Ramos (cell line): Measurements from ENCODE around the gene C19orf67.

ENCODE experiments used
- in situ Hi-C: fragments of 300-500 bp; cut with MboI; formaldehyde crosslinking; loops from one replicate; pipeline ENCODE4 v1.14.3; 2022; ENCODE audit warnings: low sequenced_read_pairs; ENCODE audit not compliant: unreplicated experiment

The C19orf67 gene

DNA sequence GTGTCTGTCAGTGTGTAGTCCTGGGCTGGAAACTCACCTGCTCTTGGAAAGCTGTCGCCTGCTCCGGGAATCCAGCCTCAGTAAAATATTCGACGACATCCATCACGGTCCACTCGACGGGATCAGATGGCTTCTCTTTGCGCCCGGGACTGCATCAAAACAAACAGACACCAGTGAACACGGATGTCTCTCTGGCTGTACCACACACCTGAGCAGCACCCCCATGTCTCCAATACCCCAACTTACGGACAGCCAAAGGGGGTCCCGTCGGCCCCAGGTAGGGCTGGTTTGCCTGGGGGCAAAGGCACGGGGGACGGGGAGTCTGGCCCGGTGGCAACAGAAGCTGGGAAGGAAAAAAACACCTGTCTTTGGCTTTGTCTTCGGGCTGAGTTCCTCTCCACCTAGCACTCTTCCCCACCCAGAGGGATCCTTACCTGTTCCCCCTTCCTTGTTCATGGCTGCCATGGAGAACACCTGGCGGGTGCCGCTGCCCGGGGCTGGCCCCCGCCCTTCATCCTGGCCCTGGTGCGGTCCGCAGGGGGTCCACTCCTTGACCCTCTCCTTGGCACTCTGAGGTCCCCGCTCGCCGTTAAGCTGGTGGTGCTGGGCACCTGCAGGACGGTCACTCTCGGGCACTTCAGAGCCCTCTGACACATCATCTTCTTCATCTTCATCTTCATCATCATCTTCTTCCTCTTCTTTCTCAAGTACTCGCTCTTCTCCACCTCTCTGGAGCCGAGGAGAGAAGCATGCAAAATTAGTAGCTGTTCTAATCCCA, 3.2 kb upstream of the C19orf67 start:
- in situ Hi-C loops: no loop called here

DNA sequence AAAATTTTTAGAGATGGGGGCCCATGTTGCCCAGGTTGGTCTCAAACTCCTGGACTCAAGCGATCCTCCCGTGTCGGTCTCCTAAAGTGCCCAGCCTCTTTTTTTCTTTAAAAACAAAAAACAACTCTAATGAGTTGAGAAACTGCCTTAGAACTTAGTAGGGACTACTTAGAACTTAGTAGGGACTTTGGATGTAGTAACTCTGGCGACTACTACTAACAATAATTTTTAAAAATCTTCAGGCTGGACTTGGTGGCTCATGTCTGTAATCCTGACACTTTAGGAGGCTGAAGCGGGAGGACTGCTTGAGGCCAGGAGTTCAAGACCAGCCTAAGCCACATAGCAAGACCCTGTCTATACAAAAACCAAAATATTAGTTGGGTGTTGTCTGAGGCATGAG, 515 bp upstream of the C19orf67 start:
- in situ Hi-C loops: no loop called here

DNA sequence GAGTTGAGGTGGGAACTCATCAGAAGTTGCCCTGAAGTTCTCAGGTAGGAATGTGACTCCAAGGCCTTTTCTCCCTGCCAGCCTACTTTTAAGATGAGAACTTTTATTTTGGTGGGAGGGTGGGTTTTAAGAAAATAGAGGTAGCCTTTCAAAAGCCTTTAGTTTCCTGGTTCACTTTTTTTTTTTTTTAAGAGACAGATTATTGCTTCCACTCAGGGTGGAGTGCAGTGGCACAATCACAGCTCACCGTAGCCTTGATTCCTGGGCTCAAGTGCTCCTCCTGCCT, 3.0 kb downstream of the C19orf67 start:
- in situ Hi-C loops: no loop called here

DNA sequence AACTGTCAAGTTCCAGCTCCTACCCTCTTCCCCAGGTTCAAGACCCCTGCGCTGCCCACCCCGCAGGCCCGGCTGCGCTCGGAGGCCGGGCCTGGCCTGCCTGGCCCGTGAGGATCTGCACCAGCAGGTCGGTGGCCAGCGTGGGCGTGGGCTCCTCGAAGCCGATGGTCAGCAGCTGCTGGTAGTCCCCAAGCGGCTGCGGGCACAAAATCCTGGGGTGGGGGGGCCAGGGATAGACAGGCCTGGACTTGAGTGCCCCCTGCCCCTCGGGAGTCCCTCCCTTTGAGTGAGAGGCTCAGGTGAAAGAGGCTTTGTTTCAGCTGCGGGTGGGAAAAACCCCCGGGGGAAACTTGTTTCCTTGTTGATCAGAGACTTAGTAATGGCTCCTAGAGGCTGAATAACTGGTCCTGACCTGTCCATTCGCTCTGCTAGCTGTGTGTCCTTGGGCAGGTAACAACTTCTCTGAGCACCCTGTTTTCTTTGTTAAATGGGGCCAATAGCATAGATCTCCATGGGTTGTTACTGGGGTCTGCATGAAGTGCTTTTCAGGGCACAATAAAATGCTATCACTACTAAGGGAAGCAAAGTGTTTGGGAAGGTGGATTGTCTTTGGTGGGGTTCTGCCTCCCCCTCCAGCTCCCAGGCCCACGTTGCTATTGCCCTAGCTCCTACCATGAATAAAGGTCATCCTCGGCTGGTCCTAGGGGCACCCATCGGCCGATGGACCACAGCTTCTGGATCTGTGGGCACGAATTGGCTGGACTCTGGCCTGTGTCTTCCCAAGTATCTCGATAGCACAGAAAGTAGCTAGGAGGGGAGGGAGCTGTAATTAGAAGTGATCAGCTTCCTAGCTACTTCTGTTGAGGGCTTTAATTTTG, 3.5 kb downstream of the C19orf67 start:
- in situ Hi-C loops: no loop called here

- in situ Hi-C loops: no loop called here
These were observed 4.4 kb downstream of the C19orf67 start for GRCh38 chr19:14080887-14081796.

DNA sequence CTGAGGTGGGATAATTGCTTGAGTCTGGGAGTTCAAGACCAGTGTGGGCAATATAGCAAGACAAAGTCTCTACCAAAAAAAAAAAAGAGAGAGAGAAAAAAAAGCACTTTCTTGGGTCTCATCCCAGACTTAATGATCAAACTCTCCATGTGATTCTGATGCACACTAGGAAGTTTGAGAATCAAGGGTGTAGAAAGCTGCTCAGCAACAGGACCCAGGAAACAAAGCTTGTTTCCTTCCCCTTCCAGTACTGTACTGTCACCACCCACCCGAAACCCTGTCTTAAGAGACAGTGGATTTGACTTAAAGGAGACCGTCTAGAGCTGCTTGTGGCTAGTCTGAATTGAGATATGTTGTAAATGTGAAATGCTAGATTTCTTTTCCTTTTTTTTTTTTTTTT, 7.2 kb downstream of the C19orf67 start:
- in situ Hi-C loops: loop anchor here (10.0 kb wide), 1 partner anchor 804 kb away; no protein-coding TSS in a partner anchor

DNA sequence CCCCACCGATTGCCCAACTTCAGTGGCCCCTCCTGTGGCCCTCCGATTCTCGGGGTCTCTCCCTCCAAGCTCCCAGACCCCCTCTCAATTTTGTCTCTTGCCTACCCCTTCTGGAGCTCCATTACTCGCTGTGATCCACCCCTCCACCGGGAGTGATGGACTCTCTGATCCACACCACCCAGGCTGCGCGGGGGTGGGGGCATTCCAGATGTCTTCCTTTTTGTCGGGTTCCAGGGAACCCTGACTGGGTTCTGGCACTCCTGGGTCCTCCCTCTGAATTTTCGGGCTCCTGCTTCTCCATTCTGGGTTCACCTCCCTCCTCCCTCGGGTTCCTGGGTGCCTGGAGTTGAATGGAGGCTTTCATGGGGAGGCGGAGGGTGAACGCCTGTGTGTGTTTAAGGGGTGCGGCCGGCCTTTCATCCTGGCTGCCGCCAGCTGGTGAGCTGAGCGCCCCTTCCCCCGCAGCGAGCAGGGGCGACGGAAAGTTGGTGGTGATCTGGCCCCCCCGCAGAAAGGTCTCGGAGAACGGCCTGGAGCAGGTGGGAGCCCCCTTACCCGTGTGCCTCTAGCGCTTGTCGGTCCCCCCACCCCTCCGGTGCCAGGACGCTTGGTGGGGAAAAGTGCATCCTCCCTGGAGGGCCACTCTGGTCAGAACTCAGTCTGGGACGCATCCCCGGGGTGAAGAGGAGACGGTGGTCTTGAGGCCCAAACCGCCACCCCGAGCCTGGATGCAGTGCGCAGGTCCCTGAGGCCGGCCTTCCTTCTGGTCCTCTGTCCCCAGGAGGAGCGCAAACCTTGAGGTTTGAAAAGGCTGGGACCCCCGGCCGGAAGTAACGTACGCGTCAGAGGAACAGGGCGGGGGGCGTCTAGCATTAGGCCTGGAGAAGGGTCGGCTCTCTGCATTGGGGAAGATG, 11.4 kb downstream of the C19orf67 start:
- in situ Hi-C loops: loop anchor here (5.0 to 25.0 kb wide), 3 partner anchors 192 to 799 kb away; no protein-coding TSS in a partner anchor

- in situ Hi-C loops: loop anchor here (5.0 to 25.0 kb wide), 3 partner anchors 191 to 799 kb away; no protein-coding TSS in a partner anchor
These were observed 12.2 kb downstream of the C19orf67 start for GRCh38 chr19:14073261-14073924.

- in situ Hi-C loops: loop anchor here (5.0 to 25.0 kb wide), 3 partner anchors 190 to 798 kb away; no protein-coding TSS in a partner anchor
These were observed 12.9 kb downstream of the C19orf67 start, which contains the start of gene MISP3 for GRCh38 chr19:14072535-14073260. TSS of gene MISP3 (plus strand) at chr19:14072786. CDS start at chr19:14073310, 524 bp downstream.

GRCh38 chr19:14070268-14071050, 15.1 kb downstream of the C19orf67 start:
- in situ Hi-C loops: loop anchor here (5.0 to 25.0 kb wide), 3 partner anchors 188 to 796 kb away; no protein-coding TSS in a partner anchor

- in situ Hi-C loops: loop anchor here (25.0 kb wide), 1 partner anchor 454 kb away; no protein-coding TSS in a partner anchor
These were observed 19.4 kb downstream of the C19orf67 start for GRCh38 chr19:14066134-14066533.

DNA sequence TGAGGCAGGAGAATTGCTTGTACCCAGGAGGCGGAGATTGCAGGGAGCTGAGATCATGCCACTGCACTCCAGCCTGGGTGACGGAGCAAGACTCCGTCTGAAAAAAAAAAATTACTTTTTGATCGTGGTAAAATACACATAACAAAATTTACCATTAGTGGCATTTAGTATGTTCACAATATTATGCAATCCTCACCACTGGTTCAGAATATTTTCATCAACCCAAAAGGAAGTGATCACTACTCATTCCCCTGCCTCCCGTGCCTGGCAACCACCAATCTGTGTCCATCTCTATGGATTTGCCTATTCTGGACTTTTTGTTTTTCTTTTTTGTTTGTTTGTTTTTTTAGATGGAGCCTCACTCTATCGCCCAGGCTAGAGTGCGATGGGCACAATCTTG, 22.5 kb downstream of the C19orf67 start:
- in situ Hi-C loops: loop anchor here (25.0 kb wide), 1 partner anchor 451 kb away; no protein-coding TSS in a partner anchor

DNA sequence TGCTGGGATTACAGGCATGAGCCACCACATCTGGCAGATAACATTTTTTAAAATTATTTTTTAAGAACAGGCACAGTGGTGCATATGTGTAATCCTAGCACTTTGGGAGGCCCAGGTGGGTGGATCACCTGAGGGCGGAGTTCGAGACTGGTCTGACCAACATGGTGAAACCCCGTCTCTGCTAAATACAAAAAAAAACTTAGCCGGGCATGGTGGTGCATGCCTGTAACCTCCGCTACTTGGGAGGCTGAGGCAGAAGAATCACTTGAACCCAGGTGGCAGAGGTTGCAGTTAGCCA, 23.1 kb downstream of the C19orf67 start:
- in situ Hi-C loops: loop anchor here (25.0 kb wide), 1 partner anchor 450 kb away; no protein-coding TSS in a partner anchor

GRCh38 chr19:14061751-14062557, 23.6 kb downstream of the C19orf67 start, which contains the start of gene PALM3:
TSS of gene PALM3 (minus strand) at chr19:14062076. CDS start at chr19:14061980, 96 bp downstream.
- in situ Hi-C loops: loop anchor here (25.0 kb wide), 1 partner anchor 450 kb away; no protein-coding TSS in a partner anchor

DNA sequence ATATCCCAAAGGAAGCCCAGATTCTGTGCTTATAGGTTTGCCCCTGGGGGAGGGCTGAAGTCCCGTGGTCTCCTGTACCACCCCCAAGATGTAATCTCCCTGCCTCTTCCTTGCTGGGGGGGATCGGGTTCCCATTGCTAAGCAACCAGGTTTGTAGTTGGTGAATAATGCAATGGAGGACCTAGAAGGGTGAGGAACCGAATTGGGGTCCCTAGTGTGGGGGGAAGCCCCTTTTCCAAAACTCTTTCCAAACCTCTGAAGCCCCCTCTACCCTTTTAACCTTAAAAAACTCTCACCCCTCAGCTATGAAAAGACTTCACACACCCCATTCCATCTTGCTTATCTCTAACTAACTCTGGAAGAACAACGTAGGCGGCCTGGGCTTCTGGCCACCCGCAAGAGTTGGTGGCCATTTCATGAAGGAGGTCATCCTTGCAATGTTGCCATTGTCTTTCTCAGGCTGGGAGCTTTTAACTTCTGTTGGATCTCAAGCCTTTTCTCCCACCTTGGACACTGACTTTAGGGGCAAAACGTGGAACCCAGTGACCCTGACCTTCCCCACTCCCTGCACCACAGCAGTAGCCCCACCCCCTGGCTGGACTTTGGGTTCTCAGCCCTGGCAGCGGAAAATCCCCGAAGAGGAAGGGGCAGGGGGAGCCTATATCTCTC, 24.4 kb downstream of the C19orf67 start:
- in situ Hi-C loops: loop anchor here (25.0 kb wide), 1 partner anchor 449 kb away; no protein-coding TSS in a partner anchor
